ENCODE data around the gene ZNF239. TPM values are rescaled to one million over a fixed set of nuclear protein-coding genes. Genes with fewer than 3 reads are reported as not detected.

Gene ZNF239
- total RNA-seq, 4 donors from 2014 or later = 3.1 to 6.5 (median 4.2) TPM

GRCh38 chr10:43524434-43525247 lies 49.8 kb downstream of the ZNF239 start:
- no peaks in the 10 kb centered on the region for H3K4me1 ChIP-seq
- no peak overlapping the region for H3K4me3 ChIP-seq
- peaks cover 0 to 12% (median 0%) of the 10 kb centered on the region in 3 donors for H3K36me3 ChIP-seq
- no peak for DNase-seq (ENCODE audit: low spot score in 2 of 2)
- TF ChIP-seq EP300 (IDR thresholded peaks at IDR 0.05) = no peak
- no peak for TF ChIP-seq POLR2A (IDR thresholded peaks at IDR 0.05)
- no peak for TF ChIP-seq CTCF (IDR thresholded peaks at IDR 0.05)
- H3K27me3 ChIP-seq = no peaks in the 10 kb centered on the region
- no peak overlapping the region for H3K27ac ChIP-seq
- H3K9me3 ChIP-seq = peaks cover 0 to 88% (median 31%) of the 10 kb centered on the region in 4 donors
- 70 to 94% methylated on average over 1 of the region's 1 CpG for WGBS, 2 donors

Other genes with a start within 250 kb of the ZNF239 start
- not detected for gene FXYD4, start 203.0 kb downstream of the ZNF239 start, total RNA-seq
- gene HNRNPF, start 165.4 kb downstream of the ZNF239 start, total RNA-seq = 100 to 1,000 TPM; 112 to 136 (median 134) TPM
- 10 to 100 TPM in 3 of 4 donors, 1 to 10 TPM in 1; 7.3 to 23.7 (median 18.3) TPM for gene ZNF487, start 137.5 kb downstream of the ZNF239 start, total RNA-seq
- 1 to 10 TPM; 2.4 to 9.6 (median 6.9) TPM for gene ZNF485, start 31.8 kb upstream of the ZNF239 start, total RNA-seq
- gene ZNF32, start 74.3 kb upstream of the ZNF239 start, total RNA-seq = 10 to 100 TPM; 33.6 to 66.1 (median 52.5) TPM

Data from tibial nerve (tissue), 4 donors.